ENCODE data around the gene USP20.

GRCh38 chr9:129823935-129824601, 11.2 kb upstream of the USP20 start, which contains the start of gene TOR1A:
- peak in 2 of 6 experiments; percentile 8 to 24 for TF ChIP-seq CTCF (IDR thresholded peaks at IDR 0.05)
- TF ChIP-seq POLR2A (IDR thresholded peaks at IDR 0.05) = peak in 3 of 4 donors; percentile 41 to 80 (median 69)
- no peak for TF ChIP-seq EP300 (IDR thresholded peaks at IDR 0.05)
- TF ChIP-seq POLR2AphosphoS5 (IDR thresholded peaks at IDR 0.05) = peak; percentile 88 to 92

Data from upper lobe of left lung (tissue), 4 donors.